Measurements from ENCODE around the gene ALOX5AP. TPM values are rescaled to one million over a fixed set of nuclear protein-coding genes. Genes with fewer than 3 reads are reported as not detected.

Gene ALOX5AP
- total and polyA plus RNA-seq, 4 donors: 17.9 to 753 (median 111) TPM

DNA sequence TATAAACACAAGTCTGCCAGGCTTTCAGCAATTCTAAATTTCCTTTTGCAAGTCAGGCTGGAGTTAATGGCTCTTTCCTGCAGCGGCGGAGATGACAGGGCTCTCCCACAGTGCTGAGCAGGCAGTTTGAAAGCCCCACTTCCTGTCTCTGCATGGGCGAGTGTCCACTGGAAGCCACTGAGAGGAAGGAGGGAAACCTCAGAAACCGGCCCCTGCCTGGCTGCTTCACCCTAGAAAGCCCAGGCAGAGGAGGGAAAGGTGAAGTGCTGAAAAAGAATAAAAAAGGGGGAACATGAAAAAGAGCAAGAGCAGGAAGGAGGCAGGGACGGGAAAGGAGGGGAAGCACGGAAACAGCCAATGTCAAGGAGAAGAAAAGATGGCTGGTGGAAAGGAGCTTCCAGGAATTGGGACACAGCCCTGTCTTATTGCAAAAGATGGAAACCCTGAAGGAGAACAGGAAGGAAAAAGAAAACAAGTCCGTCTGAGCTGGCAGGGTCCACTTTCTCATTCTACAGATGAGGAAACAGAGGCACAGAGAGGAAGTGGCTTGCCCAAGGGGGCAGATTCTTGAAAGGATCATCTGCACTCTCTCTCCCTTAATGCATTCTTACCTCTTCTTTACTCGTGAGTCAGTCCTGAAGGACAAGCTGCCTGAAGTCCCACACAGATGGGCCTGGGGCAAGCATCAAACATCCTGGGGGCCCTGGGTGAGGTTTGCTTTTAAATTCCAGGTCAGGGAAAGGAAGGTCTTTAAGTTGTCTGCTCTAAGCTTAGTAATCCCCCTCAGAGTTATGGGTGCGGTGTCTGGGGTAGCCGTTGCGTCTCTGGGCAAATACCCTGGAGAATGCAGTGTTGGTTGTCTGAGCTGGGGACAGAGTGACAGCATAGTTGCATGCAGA lies 38.8 kb upstream of the ALOX5AP start:
- DNase-seq: peak; percentile 77 to 86 (median 85)

DNA sequence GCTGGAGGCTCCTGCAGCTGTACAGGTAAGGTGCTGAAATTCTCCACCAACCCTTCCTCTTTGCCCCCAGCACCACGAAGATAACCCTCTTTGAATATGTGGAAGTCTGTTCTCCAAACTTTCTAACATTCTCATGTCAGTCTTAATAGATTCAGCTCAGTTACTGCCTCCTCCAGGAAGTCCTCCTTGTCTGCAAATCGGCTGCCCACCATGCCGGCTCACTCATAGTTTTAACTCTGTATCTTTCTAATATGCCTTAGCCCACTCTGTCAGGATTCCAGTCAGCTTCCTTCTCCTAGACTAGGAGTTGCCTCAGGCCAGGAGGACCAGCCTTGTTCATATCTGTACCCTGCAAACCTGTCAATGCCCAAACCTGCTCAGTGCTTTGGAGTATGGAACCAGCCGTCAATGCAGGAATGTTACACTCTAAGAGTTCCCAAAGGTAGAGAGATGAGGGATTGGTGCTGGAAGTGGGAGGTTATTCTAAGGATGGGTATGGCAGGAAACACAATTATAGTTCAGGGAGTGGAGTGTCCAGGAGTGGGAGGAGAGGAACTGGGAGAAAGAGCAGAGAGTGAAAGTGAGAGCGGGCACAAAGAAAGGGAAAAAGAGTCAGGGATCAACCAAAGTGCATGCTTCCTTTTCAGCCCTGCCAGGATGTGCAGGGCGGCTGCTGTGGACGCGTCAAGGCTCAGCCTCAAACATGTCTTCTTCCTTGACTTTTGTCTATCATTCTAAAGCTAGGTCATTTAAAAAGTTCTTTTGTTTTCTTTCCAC lies 38.0 kb upstream of the ALOX5AP start:
- Histone ChIP-seq H3K27ac (ENCODE audit: low read depth in 1 of 2, low read length in 1 of 2) (peak overlapping the region in 1 of 2 donors; percentile 32), H3K9me3 (ENCODE audit: control insufficient read depth in 4 of 4, insufficient read depth in 3 of 4, low read length in 3 of 4) (no peaks in the 10 kb centered on the region), H3K4me3 (no peak overlapping the region), H3K4me1 (ENCODE audit: control insufficient read depth in 5 of 5, insufficient read depth in 5 of 5, low read length in 5 of 5) (peaks cover 0 to 33% (median 15%) of the 10 kb centered on the region in 5 donors), H3K9ac (ENCODE audit: insufficient read depth in 1 of 2, low read length in 2 of 2) (peak overlapping the region in 1 of 2 donors; percentile 66), H3K27me3 (ENCODE audit: control insufficient read depth in 3 of 3, insufficient read depth in 3 of 3, low read length in 2 of 3) (no peaks in the 10 kb centered on the region), H3K36me3 (ENCODE audit: control insufficient read depth in 4 of 4, insufficient read depth in 4 of 4, low read length in 4 of 4) (no peaks in the 10 kb centered on the region)
- no peak for TF ChIP-seq CTCF (IDR thresholded peaks at IDR 0.05; ENCODE audit: control extremely low read depth, extremely low read depth)
- DNase-seq: peak; percentile 44 to 74 (median 59)
- peak; percentile 46 for ATAC-seq (ENCODE audit: insufficient read depth, low FRiP score)
- WGBS, 2 donors: 50 to 52% methylated on average over 8 of the region's 8 CpGs

More for the DNA sequence above, 38.8 kb upstream of the ALOX5AP start:
- peaks cover 0 to 33% (median 15%) of the 10 kb centered on the region in 5 donors for H3K4me1 ChIP-seq (ENCODE audit: control insufficient read depth in 5 of 5, insufficient read depth in 5 of 5, low read length in 5 of 5)
- no peaks in the 10 kb centered on the region for H3K27me3 ChIP-seq (ENCODE audit: control insufficient read depth in 3 of 3, insufficient read depth in 3 of 3, low read length in 2 of 3)
- no peaks in the 10 kb centered on the region for H3K36me3 ChIP-seq (ENCODE audit: control insufficient read depth in 4 of 4, insufficient read depth in 4 of 4, low read length in 4 of 4)
- H3K9ac ChIP-seq (ENCODE audit: insufficient read depth in 1 of 2, low read length in 2 of 2): no peak overlapping the region
- no peaks in the 10 kb centered on the region for H3K9me3 ChIP-seq (ENCODE audit: control insufficient read depth in 4 of 4, insufficient read depth in 3 of 4, low read length in 3 of 4)
- 24 to 34% methylated on average over 11 of the region's 11 CpGs for WGBS, 2 donors
- no peak for TF ChIP-seq CTCF (IDR thresholded peaks at IDR 0.05; ENCODE audit: control extremely low read depth, extremely low read depth)
- ATAC-seq (ENCODE audit: insufficient read depth, low FRiP score): peak; percentile 78
- peak overlapping the region in 1 of 2 donors; percentile 32 for H3K27ac ChIP-seq (ENCODE audit: low read depth in 1 of 2, low read length in 1 of 2)
- no peak overlapping the region for H3K4me3 ChIP-seq

- H3K4me3 ChIP-seq: no peak overlapping the region
- ATAC-seq (ENCODE audit: insufficient read depth, low FRiP score) (no peak), DNase-seq (peak; percentile 63 to 83 (median 82))
- H3K27me3 ChIP-seq (ENCODE audit: control insufficient read depth in 3 of 3, insufficient read depth in 3 of 3, low read length in 2 of 3): no peaks in the 10 kb centered on the region
- peaks cover 0 to 33% (median 15%) of the 10 kb centered on the region in 5 donors for H3K4me1 ChIP-seq (ENCODE audit: control insufficient read depth in 5 of 5, insufficient read depth in 5 of 5, low read length in 5 of 5)
- peak overlapping the region; percentile 13 to 66 for H3K9ac ChIP-seq (ENCODE audit: insufficient read depth in 1 of 2, low read length in 2 of 2)
- H3K36me3 ChIP-seq (ENCODE audit: control insufficient read depth in 4 of 4, insufficient read depth in 4 of 4, low read length in 4 of 4): no peaks in the 10 kb centered on the region
- 65 to 78% methylated on average over 7 of the region's 7 CpGs for WGBS, 2 donors
- no peak overlapping the region for H3K27ac ChIP-seq (ENCODE audit: low read depth in 1 of 2, low read length in 1 of 2)
- no peaks in the 10 kb centered on the region for H3K9me3 ChIP-seq (ENCODE audit: control insufficient read depth in 4 of 4, insufficient read depth in 3 of 4, low read length in 3 of 4)
- no peak for TF ChIP-seq CTCF (IDR thresholded peaks at IDR 0.05; ENCODE audit: control extremely low read depth, extremely low read depth)
These were observed 37.3 kb upstream of the ALOX5AP start for GRCh38 chr13:30697996-30698401.

Data from lung (tissue), 12 donors.